SK-N-SH (cell line): ENCODE data around the gene RFX3. TPM values are rescaled to one million over a fixed set of nuclear protein-coding genes. Genes with fewer than 3 reads are reported as not detected.

Experiments used
- CTCF ChIA-PET: fragments of 300-600, 350-600 bp; formaldehyde crosslinking; extraction: SDS; loops from one replicate; lab custom pipeline; 2021; lab: Yijun Ruan, JAX
- POLR2A ChIA-PET: fragments of 350-600 bp; sonication (Branson Sonifier 250); formaldehyde crosslinking; extraction: SDS; loops from one replicate; lab custom pipeline; 2020; ENCODE audit warnings: antibody characterized with exemption, inconsistent platforms; lab: Yijun Ruan, JAX
- DNase-seq: peaks from one replicate; pipeline ENCODE4 v3.0.0; 2012
- H2AFZ ChIP-seq: fragments of 200-600 bp; sonication (generic); 2 replicates; pipeline ENCODE4 v1.8.1; 2016; ENCODE audit warnings: antibody characterized with exemption, mild to moderate bottlenecking, low read depth
- H3F3A ChIP-seq: fragments of 200-600 bp; sonication (generic); replicated peaks from 2 replicates; pipeline ENCODE3; 2016; ENCODE audit warnings: antibody characterized with exemption, mild to moderate bottlenecking; ENCODE audit not compliant: insufficient read depth
- H3K27ac ChIP-seq, 2 experiments: fragments of 200-500 bp in 1 of 2; fragments of 200-600 bp in 1 of 2; sonication (Bioruptor generic) in 1 of 2; sonication (generic), shearing (Covaris generic) in 1 of 2; 2 replicates each; pipeline versions ENCODE4 v1.5.1 to v1.6.1; 2014 to 2016; ENCODE audit warnings: low read depth in 2 of 2, inconsistent platforms in 1 of 2, low read length in 1 of 2, mild to moderate bottlenecking in 1 of 2, mixed read lengths in 1 of 2
- H3K27me3 ChIP-seq: fragments of 200-600 bp; sonication (generic), shearing (Covaris generic); 2 replicates; pipeline ENCODE4 v1.6.1; 2016; ENCODE audit warnings: mixed run types; ENCODE audit not compliant: insufficient read depth
- H3K36me3 ChIP-seq, 2 experiments: fragments of 200-500 bp in 1 of 2; fragments of 200-600 bp in 1 of 2; sonication (Bioruptor generic) in 1 of 2; sonication (generic) in 1 of 2; replicated peaks in 1 of 2; 2 replicates each; pipeline versions ENCODE3 to v1.5.1; 2014 to 2016; ENCODE audit warnings: low read length in 1 of 2, mild to moderate bottlenecking in 1 of 2; ENCODE audit not compliant: insufficient read depth in 2 of 2, control insufficient read depth in 1 of 2
- H3K4me1 ChIP-seq, 2 experiments: fragments of 200-500 bp in 1 of 2; fragments of 200-600 bp in 1 of 2; sonication (Bioruptor generic) in 1 of 2; sonication (generic), shearing (Covaris generic) in 1 of 2; 2 replicates each; pipeline versions ENCODE4 v1.5.1 to v1.6.1; 2014 to 2016; ENCODE audit warnings: low read depth in 1 of 2, low read length in 1 of 2, mixed run types in 1 of 2; ENCODE audit not compliant: insufficient read depth in 2 of 2, control insufficient read depth in 1 of 2
- H3K4me2 ChIP-seq: fragments of 200-600 bp; sonication (generic), shearing (Covaris generic); 2 replicates; pipeline ENCODE4 v1.6.1; 2017; ENCODE audit warnings: mixed run types
- H3K4me3 ChIP-seq, 2 experiments: fragments of 200-500 bp in 1 of 2; fragments of 200-600 bp in 1 of 2; sonication (Bioruptor generic) in 1 of 2; sonication (generic), shearing (Covaris generic) in 1 of 2; 2 replicates each; pipeline versions ENCODE4 v1.5.1 to v1.8.1; 2014 to 2016; ENCODE audit warnings: low read depth in 2 of 2, inconsistent platforms in 1 of 2, low read length in 1 of 2, mild to moderate bottlenecking in 1 of 2, mixed read lengths in 1 of 2, moderate library complexity in 1 of 2
- H3K79me2 ChIP-seq: fragments of 200-600 bp; sonication (generic); 2 replicates; pipeline ENCODE4 v1.8.1; 2017; ENCODE audit warnings: mild to moderate bottlenecking; ENCODE audit not compliant: insufficient read depth
- H3K9ac ChIP-seq: fragments of 200-600 bp; sonication (generic); 2 replicates; pipeline ENCODE4 v1.6.1; 2017; ENCODE audit warnings: mixed run types
- H3K9me2 ChIP-seq: fragments of 200-600 bp; sonication (generic); 2 replicates; pipeline ENCODE4 v1.6.1; 2017; ENCODE audit warnings: mixed run types
- H3K9me3 ChIP-seq: fragments of 200-600 bp; sonication (generic); 2 replicates; pipeline ENCODE4 v1.6.1; 2017; ENCODE audit warnings: mixed run types, mild to moderate bottlenecking, moderate library complexity
- H4K20me1 ChIP-seq: fragments of 200-600 bp; sonication (generic); 2 replicates; pipeline ENCODE4 v1.6.1; 2017; ENCODE audit warnings: mild to moderate bottlenecking, mixed run types; ENCODE audit not compliant: insufficient read depth
- CHD2 ChIP-seq: fragments of 150-350 bp; IDR thresholded peaks from 2 replicates; pipeline ENCODE4 v1.6.1; 2018; ENCODE audit warnings: low read length; ENCODE audit not compliant: partially characterized antibody
- EP300 ChIP-seq, 2 experiments: IDR thresholded peaks; 2 replicates each; pipeline versions ENCODE4 v1.4.0 to v1.6.1; 2012; ENCODE audit warnings: borderline replicate concordance in 1 of 2, low read depth in 1 of 2, low read length in 1 of 2
- EZH2phosphoT487 ChIP-seq: fragments of 200-600 bp; sonication (generic); IDR thresholded peaks from 2 replicates; pipeline ENCODE4 v1.6.1; 2017; ENCODE audit warnings: low read depth, mixed run types, mild to moderate bottlenecking, antibody characterized with exemption, moderate library complexity, borderline replicate concordance
- FOXJ3 ChIP-seq: sonication (generic); formaldehyde crosslinking; IDR thresholded peaks from 2 replicates; pipeline ENCODE4 v1.5.1; 2020; ENCODE audit warnings: mild to moderate bottlenecking, missing genetic modification reagents
- GATA2 ChIP-seq: sonication (generic); formaldehyde crosslinking; IDR thresholded peaks from 2 replicates; pipeline ENCODE4 v1.5.0; 2020; ENCODE audit warnings: mild to moderate bottlenecking, missing genetic modification reagents
- IRF3 ChIP-seq: fragments of 150-350 bp; IDR thresholded peaks from 2 replicates; pipeline ENCODE4 v1.6.1; 2016; ENCODE audit warnings: mild to moderate bottlenecking, low read depth, low read length
- MAX ChIP-seq: IDR thresholded peaks from 2 replicates; pipeline ENCODE4 v1.4.0; 2012; ENCODE audit warnings: low read depth
- PBX3 ChIP-seq: IDR thresholded peaks from 2 replicates; pipeline ENCODE4; 2012
- RAD21 ChIP-seq: IDR thresholded peaks from 2 replicates; pipeline ENCODE4 v1.6.1; 2012; ENCODE audit warnings: mild to moderate bottlenecking, low read length
- RFX5 ChIP-seq: IDR thresholded peaks from 2 replicates; pipeline ENCODE4 v1.6.1; 2012; ENCODE audit warnings: mild to moderate bottlenecking, improper control_type of control experiment, low read length
- SIN3A ChIP-seq: IDR thresholded peaks from 2 replicates; pipeline ENCODE4 v1.6.1; 2012; ENCODE audit warnings: low read depth, mild to moderate bottlenecking, low read length, moderate library complexity, borderline replicate concordance
- SMC3 ChIP-seq: IDR thresholded peaks from 2 replicates; pipeline ENCODE4 v1.6.1; 2012; ENCODE audit warnings: low read depth, low read length, improper control_type of control experiment
- TCF12 ChIP-seq: IDR thresholded peaks from 2 replicates; pipeline ENCODE4 v1.4.0; 2012
- USF1 ChIP-seq: IDR thresholded peaks from 2 replicates; pipeline ENCODE4 v1.4.0; 2012; ENCODE audit warnings: low read depth, borderline replicate concordance
- ZBTB33 ChIP-seq: IDR thresholded peaks from 2 replicates; pipeline ENCODE4 v1.4.0; 2012; ENCODE audit warnings: low read depth, borderline replicate concordance
- WGBS: methylation state at CpG from one replicate; pipeline ENCODE4 v1.1.6; 2017; ENCODE audit warnings: low lambda C conversion rate; 5-methylcytosine and 5-hydroxymethylcytosine counted together
- polyA plus RNA-seq, 3 experiments: library from polyadenylated mRNA; depleted of rRNA; stranded (reverse); fragments of >200 nt; gene quantifications; 2 replicates each; pipeline ENCODE4 v1.2.3, GENCODE V29; 2012

RFX3 gene
- polyA plus RNA-seq, 1 of the 3 experiments (the other 2 are of a cell fraction), result 1.7 TPM

GRCh38 chr9:3296536-3296935 is 229.3 kb downstream of the RFX3 start:
- DNase-seq, result no peak
- Histone ChIP-seq H3K27ac (no peak overlapping the region), H3K36me3 (no peaks in the 10 kb centered on the region), H3F3A (no peaks in the 10 kb centered on the region), H2AFZ (no peak overlapping the region)
- TF ChIP-seq TCF12 (no peak), CHD2 (no peak), SIN3A (no peak), SMC3 (no peak), IRF3 (no peak), EP300 (IDR thresholded peaks at IDR 0.05; ENCODE audit: borderline replicate concordance in 1 of 2, low read depth in 1 of 2, low read length in 1 of 2) (no peak), RFX5 (no peak), RAD21 (no peak), ZBTB33 (no peak), FOXJ3 (no peak), PBX3 (no peak), USF1 (no peak), GATA2 (no peak), EZH2phosphoT487 (no peak), MAX (no peak)
- TF ChIP-seq, all 33 proteins: peak for 0
- WGBS, result 92% methylated on average over 4 of the region's 4 CpGs
- no peaks in the 10 kb centered on the region for H4K20me1 ChIP-seq
- no peak overlapping the region for H3K4me3 ChIP-seq
- no peak overlapping the region for H3K9ac ChIP-seq
- CTCF ChIA-PET, result interaction anchor here (0.6 to 1.2 kb wide), 2 partner anchors 35 to 57 kb away, joined by 3 read pairs; no protein-coding TSS in a partner anchor
- H3K27me3 ChIP-seq, result no peaks in the 10 kb centered on the region
- H3K4me1 ChIP-seq, result no peaks in the 10 kb centered on the region; a peak in 1 of 4 replicates
- H3K9me3 ChIP-seq, result no peaks in the 10 kb centered on the region
- POLR2A ChIA-PET, result no interaction called here
- H3K9me2 ChIP-seq, result no peaks in the 10 kb centered on the region
- H3K79me2 ChIP-seq, result no peaks in the 10 kb centered on the region; the same call in 1 of the 2 replicates
- no peak overlapping the region for H3K4me2 ChIP-seq
